ENCODE measurements around the gene BCL2.

Gene BCL2

GRCh38 chr18:63154350-63155152 lies 165.0 kb downstream of the BCL2 start:
- FAIRE-seq = no peak

- FAIRE-seq = no peak
Observed at GRCh38 chr18:63152791-63153190, 166.8 kb downstream of the BCL2 start.

DNA sequence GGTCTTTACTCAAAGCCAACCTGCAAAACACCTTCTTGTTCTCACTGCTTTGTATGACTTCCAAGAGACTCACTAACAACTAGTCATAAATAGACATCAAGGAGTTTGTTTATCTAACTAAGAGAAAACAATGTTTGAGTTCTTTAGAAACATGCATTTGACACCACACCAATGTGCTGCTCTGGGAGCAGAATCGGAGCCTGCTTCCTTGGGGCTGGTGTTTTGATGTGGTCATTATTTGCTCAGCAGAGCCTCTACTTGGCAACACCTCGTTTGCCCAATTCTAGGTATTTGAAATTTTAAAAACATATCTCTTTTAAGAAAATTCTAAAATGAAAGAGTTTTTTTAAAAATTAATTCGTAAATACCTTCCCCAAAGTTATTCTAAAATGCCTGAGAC lies 167.5 kb downstream of the BCL2 start:
- no peak for FAIRE-seq

- no peak for FAIRE-seq
Observed at GRCh38 chr18:63151539-63151938, 168.0 kb downstream of the BCL2 start.

DNA sequence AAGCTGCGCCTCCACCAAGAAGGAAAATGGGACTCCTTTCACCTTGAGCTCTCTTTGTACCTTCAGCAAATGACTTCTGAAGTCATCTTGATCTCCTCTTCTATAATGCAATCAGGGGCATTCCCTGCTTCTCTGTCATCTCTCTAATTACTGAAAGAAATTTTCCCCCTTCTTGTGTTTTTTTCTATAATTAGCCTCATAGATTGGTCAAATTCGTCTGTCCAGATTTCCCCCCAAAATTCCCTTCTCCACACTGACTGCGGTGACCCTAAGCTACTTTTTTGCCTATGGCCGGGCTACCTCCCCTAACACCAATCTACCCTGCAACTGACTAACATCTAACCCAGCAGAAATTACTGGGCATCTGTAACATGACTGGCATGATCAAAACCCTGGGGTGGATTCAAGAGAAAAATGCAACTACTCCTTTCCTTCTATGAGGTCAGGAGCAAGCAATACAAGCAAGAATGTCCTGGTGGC lies 168.6 kb downstream of the BCL2 start:
- no peak for FAIRE-seq

DNA sequence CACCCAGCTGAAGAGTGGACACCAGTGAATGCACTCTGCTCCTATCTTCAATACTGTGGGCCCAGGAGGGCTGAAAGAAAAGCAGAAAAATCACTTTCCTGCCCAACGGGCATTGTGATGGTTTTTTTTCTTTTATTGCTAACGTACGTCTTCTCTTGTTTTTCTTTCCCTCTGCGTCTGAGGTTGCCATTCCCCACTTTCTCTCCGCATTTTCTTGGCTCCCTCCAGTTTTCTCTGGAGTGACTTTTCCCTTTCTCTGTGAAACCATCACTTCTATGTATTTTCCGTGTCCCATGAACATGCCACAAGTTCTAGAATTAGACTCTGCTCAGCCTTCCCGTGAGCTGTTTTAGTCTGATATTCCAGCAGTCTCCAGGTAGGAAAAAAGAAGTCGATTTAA lies 169.2 kb downstream of the BCL2 start:
- no peak for FAIRE-seq

GRCh38 chr18:63149302-63149587 lies 170.3 kb downstream of the BCL2 start:
- no peak for FAIRE-seq

GRCh38 chr18:63148449-63149301 lies 170.9 kb downstream of the BCL2 start:
- FAIRE-seq = no peak

DNA sequence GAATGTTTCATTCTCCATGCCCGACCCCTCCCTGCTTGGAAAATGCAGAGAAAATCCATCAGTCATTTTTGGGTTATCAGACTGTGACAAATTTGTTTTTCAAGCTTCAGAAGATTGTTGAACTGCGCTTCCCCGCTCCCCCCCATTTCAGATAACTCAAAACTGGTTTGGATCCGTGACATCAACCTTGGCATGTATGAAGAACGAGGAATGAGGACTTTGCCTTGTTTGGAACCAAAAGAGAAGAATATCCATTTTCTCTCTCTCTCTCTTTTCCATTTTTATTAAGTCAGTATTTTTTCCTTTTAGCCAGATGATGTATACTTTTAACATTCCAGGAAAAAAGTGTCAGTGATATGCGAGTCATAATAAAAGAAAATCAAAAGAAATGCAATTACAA lies 171.6 kb downstream of the BCL2 start:
- no peak for FAIRE-seq

- FAIRE-seq = no peak
Observed at GRCh38 chr18:63146828-63147409, 172.7 kb downstream of the BCL2 start.

DNA sequence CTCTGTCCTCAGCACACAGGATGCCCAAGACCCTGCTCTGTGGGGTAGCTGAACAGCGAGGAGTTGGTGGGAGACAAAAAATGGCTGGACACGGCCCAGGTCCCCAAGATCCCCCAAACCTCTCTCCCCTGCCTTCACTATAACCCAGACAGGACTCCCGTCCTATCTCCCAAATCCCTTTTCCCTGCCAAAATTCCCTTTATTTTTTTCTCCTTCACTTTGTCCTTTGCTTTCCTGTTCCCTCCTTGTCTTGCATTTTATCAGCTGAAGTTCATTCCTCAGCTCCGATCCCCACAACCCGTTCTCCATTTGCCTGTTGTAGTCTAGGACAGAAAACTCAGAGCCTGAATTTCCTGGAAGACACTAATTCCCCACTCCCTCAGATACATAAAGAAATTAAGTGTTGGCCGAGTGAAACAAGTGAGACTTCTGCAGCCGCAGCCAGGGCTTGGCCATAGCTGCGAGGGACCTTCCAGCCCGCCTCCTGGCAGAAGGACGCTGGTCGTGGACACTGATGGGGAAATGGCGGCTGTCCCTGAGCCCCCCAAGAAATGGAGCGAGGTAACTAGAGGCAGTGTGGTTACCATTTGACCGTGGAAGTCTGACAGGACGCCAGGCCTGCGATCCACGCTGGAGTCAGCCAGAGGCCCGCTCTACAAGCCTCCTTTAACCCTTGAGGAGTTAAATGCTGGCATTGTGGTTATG lies 173.6 kb downstream of the BCL2 start:
- FAIRE-seq = no peak

DNA sequence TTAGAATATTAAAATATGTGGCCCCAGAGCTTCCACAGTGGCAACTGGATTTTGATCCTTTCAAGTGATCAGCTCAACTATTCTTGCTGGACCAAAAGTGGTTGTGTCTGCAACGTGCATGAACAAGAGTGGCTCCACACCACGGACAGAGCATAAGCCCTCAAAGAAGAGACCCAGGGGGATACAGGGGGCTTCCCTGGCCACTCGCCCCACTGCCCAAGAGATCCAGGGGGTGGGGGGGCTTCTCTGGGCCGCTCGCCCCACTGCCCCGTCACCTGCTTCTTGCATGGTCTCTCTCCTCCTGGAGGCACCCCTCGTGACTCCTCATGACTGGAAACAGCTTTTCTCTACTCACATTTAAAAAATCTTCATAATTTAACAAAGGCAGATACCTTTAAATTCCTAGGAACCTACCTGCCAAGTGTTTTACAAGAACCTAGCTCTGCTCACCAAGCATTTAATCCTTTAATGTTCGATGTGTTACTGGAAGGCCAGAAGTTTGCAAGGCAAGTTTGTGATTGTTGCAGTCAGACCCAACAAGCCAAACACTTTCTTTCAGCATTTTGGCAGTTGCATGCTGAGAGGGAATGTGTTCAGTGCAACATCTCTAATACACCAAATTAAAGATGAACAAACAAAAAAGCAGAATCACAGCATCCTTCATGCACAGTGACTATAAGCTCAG lies 174.3 kb downstream of the BCL2 start:
- no peak for FAIRE-seq

DNA sequence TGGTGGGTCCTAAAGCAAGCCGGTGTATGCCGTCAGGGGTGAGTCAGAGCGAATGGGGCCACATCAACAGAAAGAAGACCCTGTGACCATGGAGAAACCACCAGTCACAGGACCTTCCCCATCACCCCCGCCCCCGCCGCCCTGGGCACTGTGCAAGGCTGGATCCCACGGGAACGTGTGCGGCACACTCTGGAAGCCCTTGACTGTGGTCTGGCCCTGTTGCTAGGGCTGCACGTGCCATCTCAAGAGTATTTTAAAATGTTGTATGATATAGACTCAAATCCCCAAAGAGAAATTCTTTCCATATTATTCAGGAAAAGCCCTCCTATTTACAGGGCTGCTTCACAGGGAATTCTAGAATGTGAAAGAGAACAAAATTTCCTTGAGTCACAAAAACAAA lies 174.8 kb downstream of the BCL2 start:
- no peak for FAIRE-seq

DNA sequence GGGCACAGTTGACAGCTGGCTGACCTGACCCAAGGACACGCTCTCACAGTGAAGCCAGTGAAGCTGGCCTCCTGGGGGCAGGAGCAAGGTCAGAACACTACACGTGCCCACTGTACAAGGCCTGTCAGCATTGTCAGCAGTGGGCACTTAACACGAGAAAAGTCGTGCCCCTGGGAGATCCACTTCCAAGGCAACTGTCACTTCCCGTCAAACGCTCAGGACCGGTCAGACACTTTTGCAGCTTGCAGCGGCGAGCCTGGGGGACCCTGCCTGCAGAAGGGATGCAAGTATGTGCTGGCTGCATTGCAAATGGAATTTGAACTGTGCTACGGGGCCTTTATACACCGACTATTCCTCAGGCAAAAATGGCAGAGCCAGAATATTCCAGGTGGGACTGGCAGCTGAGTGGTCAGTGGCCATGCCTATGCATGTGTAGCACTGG lies 176.2 kb downstream of the BCL2 start:
- no peak for FAIRE-seq

DNA sequence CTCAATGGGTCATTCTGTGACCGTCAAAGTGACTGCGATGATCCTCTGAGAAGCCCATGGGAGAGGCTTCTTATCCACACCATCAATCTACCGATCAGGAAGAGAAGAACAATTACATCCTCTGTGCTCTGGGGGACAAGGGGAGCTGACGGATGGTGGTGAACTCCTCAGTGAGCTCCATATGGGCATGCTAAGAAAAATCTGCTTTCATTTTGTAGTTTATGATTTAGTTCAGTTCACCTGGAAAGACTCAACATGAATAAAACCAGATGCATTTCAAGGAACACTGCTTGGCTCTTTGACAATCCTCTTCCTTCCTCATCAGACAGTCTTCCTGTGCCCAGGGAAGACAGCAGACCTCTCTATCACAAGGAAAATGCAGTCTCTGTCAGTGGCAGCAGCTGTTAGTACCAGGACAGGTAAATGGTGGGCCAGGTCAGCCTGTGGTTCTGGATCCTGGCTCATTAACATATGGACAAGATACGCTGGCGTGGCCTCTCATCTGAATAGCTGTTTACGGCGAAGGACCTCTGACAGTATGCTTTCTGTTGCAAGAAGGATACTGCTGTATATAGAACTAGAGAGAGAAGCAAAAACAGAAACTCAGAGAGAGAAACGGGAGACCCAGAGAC lies 176.9 kb downstream of the BCL2 start:
- no peak for FAIRE-seq

DNA sequence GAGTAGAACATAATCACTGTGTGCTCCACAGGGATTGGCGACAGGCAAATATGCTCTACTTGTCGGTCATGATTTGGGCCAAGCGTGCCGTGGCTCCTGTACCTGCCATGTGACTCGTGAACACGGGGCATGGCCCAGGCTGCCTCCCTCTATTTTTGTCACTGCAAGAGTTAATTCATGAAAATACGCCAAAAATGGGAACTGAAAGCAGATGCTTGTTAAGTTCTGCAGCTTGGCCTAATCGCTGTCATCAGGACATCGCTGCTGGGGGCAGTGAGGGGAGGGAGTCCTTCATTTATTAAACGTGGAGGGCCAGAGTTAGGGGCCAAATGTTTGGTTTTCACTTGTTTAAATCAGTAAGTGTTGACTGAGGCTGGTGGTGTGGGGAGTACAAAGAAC lies 177.8 kb downstream of the BCL2 start:
- no peak for FAIRE-seq

DNA sequence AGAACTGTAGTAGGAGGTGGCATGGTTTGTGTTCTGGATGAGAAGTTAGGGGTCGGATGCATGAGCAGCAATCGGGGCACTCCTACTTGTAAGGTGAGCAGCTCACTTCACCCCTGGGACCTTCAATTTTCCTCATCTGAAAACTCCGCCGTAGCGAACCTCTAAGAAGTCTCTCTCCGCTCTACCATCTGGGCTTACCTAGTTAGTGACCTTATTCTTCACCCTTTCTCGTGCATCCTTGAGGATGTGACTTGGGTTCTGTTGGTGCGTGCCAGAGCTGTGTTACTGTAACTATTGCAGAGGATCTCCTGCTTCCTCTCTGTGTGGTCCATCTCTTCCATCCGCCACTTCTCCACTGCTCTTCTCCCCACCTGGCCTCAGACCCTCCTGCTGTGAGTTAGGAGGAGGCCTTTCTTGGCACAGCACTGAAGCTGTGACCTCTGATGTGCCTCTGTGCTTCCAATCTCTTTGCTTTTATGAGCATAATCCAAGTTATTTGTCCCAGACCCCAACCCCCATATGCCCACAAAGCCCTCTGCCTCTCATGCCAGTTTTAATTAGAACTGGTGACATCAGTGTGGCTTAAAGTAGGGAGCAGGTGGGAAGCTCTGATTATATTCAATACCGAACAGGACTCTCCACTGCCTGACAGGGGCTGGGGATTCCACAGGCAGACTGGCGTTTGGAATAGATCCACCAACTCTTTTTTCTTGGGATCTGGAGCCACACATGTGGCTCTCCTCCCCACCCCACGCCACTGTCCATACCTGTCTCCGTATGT lies 178.4 kb downstream of the BCL2 start:
- FAIRE-seq = no peak

DNA sequence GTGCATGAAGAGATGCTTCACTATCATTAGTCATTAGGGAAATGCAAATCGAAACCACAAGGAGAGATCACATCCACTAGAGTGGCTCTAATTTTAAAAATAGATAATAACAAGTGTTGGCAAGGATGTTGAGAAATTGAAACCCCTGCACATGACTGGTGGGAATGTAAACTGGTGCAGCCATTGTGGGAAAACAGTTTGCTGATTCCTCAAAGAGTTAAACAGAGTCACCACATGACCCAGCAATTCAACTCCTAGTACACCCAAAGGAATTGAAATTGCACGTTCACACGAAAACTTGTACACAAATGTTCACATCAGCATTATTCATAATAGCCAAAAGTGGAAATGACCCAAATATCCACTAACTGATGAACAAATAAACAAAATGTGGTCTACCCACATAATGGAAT lies 179.5 kb downstream of the BCL2 start:
- FAIRE-seq = no peak

DNA sequence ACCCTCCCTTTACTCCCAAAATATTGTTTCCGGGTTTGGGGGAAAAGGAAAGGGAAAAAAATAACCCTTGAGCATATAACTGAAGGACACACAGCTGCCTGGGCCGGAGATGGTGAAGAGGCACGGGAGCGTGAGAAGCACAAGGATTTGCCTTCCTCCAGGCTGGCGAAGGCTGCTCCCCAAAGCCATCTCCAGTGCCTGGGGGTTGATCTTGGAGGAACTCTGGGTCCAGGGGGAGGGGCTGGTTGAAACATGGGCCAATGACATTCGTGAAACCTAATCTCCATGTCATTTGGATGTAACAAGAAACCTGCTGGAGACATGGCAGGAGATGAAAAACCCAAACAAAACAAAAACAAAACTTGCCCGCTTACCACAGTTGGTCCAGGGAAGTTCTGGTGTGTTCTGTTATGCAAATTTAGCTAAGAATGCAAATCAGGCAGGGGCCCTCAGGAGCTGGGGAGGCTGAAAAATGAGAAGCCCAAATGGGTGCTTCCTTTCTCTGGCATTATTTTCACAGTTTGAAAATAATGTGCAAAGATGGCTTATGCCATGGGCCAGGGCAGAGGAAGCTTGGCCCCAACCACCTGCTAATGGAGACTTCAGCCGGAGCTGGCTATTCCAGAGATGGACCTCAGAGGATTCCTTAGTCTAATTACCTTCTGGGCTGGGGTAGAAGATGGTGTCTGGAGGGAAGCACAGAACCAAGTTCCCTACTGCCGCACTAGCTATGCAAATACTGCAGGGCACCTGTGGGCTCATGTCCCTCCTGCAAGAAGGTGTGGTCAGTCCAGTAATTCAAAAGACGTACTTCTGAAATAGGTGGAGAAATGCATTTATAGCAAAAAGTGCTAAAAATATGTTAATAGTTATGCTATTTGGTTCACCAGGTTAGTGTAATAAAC lies 180.9 kb downstream of the BCL2 start:
- no peak for FAIRE-seq

DNA sequence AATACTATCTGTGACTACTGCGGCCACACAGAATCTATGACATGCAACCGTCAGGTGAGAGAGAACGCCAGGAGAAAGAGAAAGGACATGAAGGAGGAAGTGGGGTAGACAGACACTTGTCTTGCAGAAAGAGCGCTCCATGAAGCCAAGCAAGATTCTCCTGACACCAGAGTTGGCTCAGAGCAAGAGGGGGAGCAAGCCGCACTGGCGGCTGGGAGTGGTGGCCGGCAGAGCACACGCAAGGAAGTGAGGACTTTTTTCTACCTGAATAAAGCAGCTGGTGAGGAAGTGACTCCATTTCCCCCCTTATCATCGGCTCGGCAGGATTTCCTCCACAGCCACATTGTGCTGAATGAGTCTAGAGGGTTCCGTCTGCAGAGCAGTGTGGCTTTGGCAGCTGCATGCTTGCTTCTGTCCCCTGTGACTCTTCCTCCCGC lies 181.6 kb downstream of the BCL2 start:
- no peak for FAIRE-seq

Measured in TTC549 (cell line).